H1 (cell line): Measurements from ENCODE around the gene GTF2F2. TPM values are rescaled to one million over a fixed set of nuclear protein-coding genes. Genes with fewer than 3 reads are reported as not detected.

Experiments used
- CBX5 ChIP-seq: fragments of 300-800, 300-1000 bp; sonication (generic); IDR thresholded peaks from 2 replicates; pipeline ENCODE4 v1.7.1; 2016; ENCODE audit warnings: antibody characterized with exemption, low read length, low read depth
- SAP30 ChIP-seq: fragments of 300-600 bp; sonication (generic); IDR thresholded peaks from 2 replicates; pipeline ENCODE4 v1.7.1; 2012; ENCODE audit warnings: low read length, moderate library complexity, mild to moderate bottlenecking, inconsistent platforms; ENCODE audit not compliant: insufficient read depth, insufficient replicate concordance
- polyA plus RNA-seq, 7 experiments: library from polyadenylated mRNA; depleted of rRNA in 3 of 7; stranded (reverse) in 5 of 7; unstranded in 2 of 7; fragments of >200 nt in 5 of 7; fragments of 200-250 nt in 2 of 7; gene quantifications; 1 replicate in 5 of 7; 2 replicates in 1 of 7; 4 replicates in 1 of 7; pipeline versions ENCODE4 v1.2.1 to v1.2.3, GENCODE V29; 2011 to 2013; ENCODE audit warnings: missing spikeins in 2 of 7, mixed read lengths in 2 of 7
- total RNA-seq: library from RNA; stranded (reverse); fragmentation: NEBNext Ultra II Directional; extraction: Animal tissue kit (Norgen Biotek cat#: 25700); gene quantifications from 2 replicates; pipeline ENCODE4 v1.2.1, GENCODE V29; 2021

Gene GTF2F2
- total and polyA plus RNA-seq, 2 of the 8 experiments (the other 6 are each of a cell fraction or from before 2014, with no cell fraction given) = 10.8 to 31.1 TPM

DNA sequence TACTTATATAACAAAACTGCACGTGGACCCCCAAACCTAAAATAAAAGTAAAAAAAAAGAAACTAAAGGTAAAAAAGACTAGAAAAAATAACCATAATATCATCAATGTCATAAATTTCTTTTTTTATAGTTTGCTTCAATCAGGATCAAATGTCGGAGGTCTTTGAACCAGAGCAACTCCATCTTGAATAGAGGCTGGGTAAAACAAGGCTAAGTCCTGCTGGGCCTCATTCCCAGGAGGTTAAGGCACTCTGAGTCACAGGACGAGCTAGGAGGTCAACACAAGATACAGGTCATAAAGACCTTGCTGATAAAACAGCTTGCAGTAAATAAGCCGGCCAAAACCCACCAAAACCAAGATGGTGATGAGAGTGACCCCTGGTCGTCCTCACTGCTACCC lies 196.7 kb downstream of the GTF2F2 start (continued):
- no peak for TF ChIP-seq CBX5
- no peak for TF ChIP-seq SAP30
- TF ChIP-seq, all 59 proteins: peak for 0
